ENCODE measurements around the gene NAP1L4. TPM values are rescaled to one million over a fixed set of nuclear protein-coding genes. Genes with fewer than 3 reads are reported as not detected.

Gene NAP1L4
- 100 to 1,000 TPM; 235 to 251 TPM for total RNA-seq

- ChIA-PET CTCF (interaction anchor here (1.7 kb wide), 1 partner anchor 22 kb away, joined by 9 read pairs; no protein-coding TSS in a partner anchor), POLR2A (interaction anchor here (0.6 to 1.0 kb wide), 5 partner anchors 11 to 65 kb away, joined by 3 to 4 read pairs (median 3); partner anchors contain the start of gene CARS1)
These were observed at the start of gene NAP1L4 for GRCh38 chr11:2992234-2992996. TSS of gene NAP1L4 (minus strand) at chr11:2992329. CDS start at chr11:2979220, 13,109 bp downstream.

- ChIA-PET CTCF (no interaction called here), POLR2A (no interaction called here)
These were observed 48.8 kb upstream of the NAP1L4 start for GRCh38 chr11:3040881-3041280.

GRCh38 chr11:3037945-3038271, 45.8 kb upstream of the NAP1L4 start:
- POLR2A ChIA-PET, result no interaction called here

GRCh38 chr11:3037040-3037944, 45.2 kb upstream of the NAP1L4 start:
- POLR2A ChIA-PET, result no interaction called here
- CTCF ChIA-PET, result interaction anchor here (0.8 to 4.0 kb wide), 10 partner anchors 9 to 106 kb away, joined by 3 to 27 read pairs (median 4); no protein-coding TSS in a partner anchor

More at GRCh38 chr11:3037945-3038271, 45.8 kb upstream of the NAP1L4 start:
- CTCF ChIA-PET, result interaction anchor here (0.8 to 4.0 kb wide), 10 partner anchors 9 to 107 kb away, joined by 3 to 27 read pairs (median 4); no protein-coding TSS in a partner anchor

GRCh38 chr11:3036419-3036818, 44.3 kb upstream of the NAP1L4 start:
- CTCF ChIA-PET, result interaction anchor here (0.8 to 4.0 kb wide), 3 partner anchors 15 to 55 kb away, joined by 3 to 27 read pairs (median 10); no protein-coding TSS in a partner anchor
- POLR2A ChIA-PET, result no interaction called here

GRCh38 chr11:3035333-3035732, 43.2 kb upstream of the NAP1L4 start:
- POLR2A ChIA-PET, result no interaction called here
- CTCF ChIA-PET, result interaction anchor here (4.0 kb wide), 1 partner anchor 56 kb away, joined by 27 read pairs; no protein-coding TSS in a partner anchor

- CTCF ChIA-PET, result no interaction called here
These were observed 38.4 kb upstream of the NAP1L4 start for GRCh38 chr11:3030289-3031070.

GRCh38 chr11:3028813-3029212, 36.7 kb upstream of the NAP1L4 start:
- CTCF ChIA-PET, result interaction anchor here (1.4 kb wide), 1 partner anchor 9 kb away, joined by 3 read pairs; no protein-coding TSS in a partner anchor

More at GRCh38 chr11:3030289-3031070, 38.4 kb upstream of the NAP1L4 start:
- POLR2A ChIA-PET, result interaction anchor here (1.2 kb wide), 1 partner anchor 8 kb away, joined by 3 read pairs; no protein-coding TSS in a partner anchor

GRCh38 chr11:3026803-3027202, 34.7 kb upstream of the NAP1L4 start:
- ChIA-PET CTCF (no interaction called here), POLR2A (no interaction called here)

More at GRCh38 chr11:3028813-3029212, 36.7 kb upstream of the NAP1L4 start:
- POLR2A ChIA-PET, result no interaction called here

GRCh38 chr11:3022982-3023381, 30.9 kb upstream of the NAP1L4 start:
- ChIA-PET CTCF (interaction anchor here (1.1 to 1.8 kb wide), 5 partner anchors 16 to 69 kb away, joined by 3 to 4 read pairs (median 3); no protein-coding TSS in a partner anchor), POLR2A (interaction anchor here (1.0 kb wide), 1 partner anchor 8 kb away, joined by 3 read pairs; no protein-coding TSS in a partner anchor)

GRCh38 chr11:3022300-3022967, 30.3 kb upstream of the NAP1L4 start:
- CTCF ChIA-PET, result interaction anchor here (1.2 to 1.8 kb wide), 4 partner anchors 27 to 69 kb away, joined by 3 to 4 read pairs (median 4); no protein-coding TSS in a partner anchor
- POLR2A ChIA-PET, result interaction anchor here (1.0 kb wide), 1 partner anchor 9 kb away, joined by 3 read pairs; no protein-coding TSS in a partner anchor

- POLR2A ChIA-PET, result no interaction called here
- CTCF ChIA-PET, result interaction anchor here (0.7 to 1.3 kb wide), 5 partner anchors 26 to 94 kb away, joined by 3 to 5 read pairs (median 3); no protein-coding TSS in a partner anchor
These were observed 29.0 kb upstream of the NAP1L4 start for GRCh38 chr11:3021125-3021524.

GRCh38 chr11:3020011-3020410, 27.9 kb upstream of the NAP1L4 start:
- CTCF ChIA-PET, result no interaction called here
- POLR2A ChIA-PET, result no interaction called here

GRCh38 chr11:3018596-3018995, 26.5 kb upstream of the NAP1L4 start:
- CTCF ChIA-PET, result no interaction called here
- POLR2A ChIA-PET, result no interaction called here

- ChIA-PET POLR2A (interaction anchor here (1.2 kb wide), 1 partner anchor 18 kb away, joined by 5 read pairs; no protein-coding TSS in a partner anchor), CTCF (interaction anchor here (1.5 kb wide), 1 partner anchor 42 kb away, joined by 4 read pairs; no protein-coding TSS in a partner anchor)
These were observed 24.7 kb upstream of the NAP1L4 start for GRCh38 chr11:3016861-3017260.

- ChIA-PET POLR2A (interaction anchor here (1.2 to 2.2 kb wide), 2 partner anchors 9 to 16 kb away, joined by 5 to 14 read pairs; no protein-coding TSS in a partner anchor), CTCF (interaction anchor here (0.7 to 1.9 kb wide), 4 partner anchors 21 to 76 kb away, joined by 3 to 4 read pairs (median 4); no protein-coding TSS in a partner anchor)
These were observed 23.7 kb upstream of the NAP1L4 start for GRCh38 chr11:3015796-3016195.

GRCh38 chr11:3014943-3015342, 22.8 kb upstream of the NAP1L4 start:
- POLR2A ChIA-PET, result interaction anchor here (2.1 to 2.2 kb wide), 2 partner anchors 8 to 26 kb away, joined by 14 to 15 read pairs; no protein-coding TSS in a partner anchor
- CTCF ChIA-PET, result interaction anchor here (1.4 to 1.9 kb wide), 4 partner anchors 23 to 77 kb away, joined by 4 to 9 read pairs (median 4); partner anchors contain the start of gene NAP1L4
